Measurements from ENCODE around the gene CARNS1.

- TF ChIP-seq MXI1 (conservative IDR thresholded peaks at IDR 0.05; ENCODE audit: poor library complexity, severe bottlenecking), result no peak
- no peak for TF ChIP-seq CTCF (IDR thresholded peaks at IDR 0.05; ENCODE audit: poor library complexity, severe bottlenecking)
- TF ChIP-seq TAF1 (IDR thresholded peaks at IDR 0.05; ENCODE audit: low read depth), result no peak
- no peak for TF ChIP-seq EZH2 (IDR thresholded peaks at IDR 0.05; ENCODE audit: borderline replicate concordance, insufficient read depth, low read length, poor library complexity, severe bottlenecking)
- no peak for TF ChIP-seq POLR2AphosphoS5 (IDR thresholded peaks at IDR 0.05)
- TF ChIP-seq EP300 (conservative IDR thresholded peaks at IDR 0.05; ENCODE audit: poor library complexity, severe bottlenecking), result no peak
These were observed 49.6 kb upstream of the CARNS1 start for GRCh38 chr11:67365736-67366444.

All from neural cell (in vitro differentiated cells).